Measurements from ENCODE around the gene IRF9. TPM values are rescaled to one million over a fixed set of nuclear protein-coding genes. Genes with fewer than 3 reads are reported as not detected.

Gene IRF9
- total RNA-seq, 4 donors from 2014 or later = 61.3 to 80.1 (median 68.1) TPM

- Histone ChIP-seq H3K4me3 (peak within 1 kb of the TSS; percentile 69 to 92), H3K4me1 (peaks cover 0 to 68% (median 22%) of the 10 kb centered on the region in 3 donors), H3K27ac (peak within 1 kb of the TSS; percentile 78 to 98 (median 91)), H3K9me3 (no peaks in the 10 kb centered on the region), H3K27me3 (no peaks in the 10 kb centered on the region), H3K36me3 (peaks cover 0 to 38% of the 10 kb centered on the region in 2 donors)
- WGBS, 2 donors (ENCODE audit: low coverage in 1 of 2) = 0% methylated on average over 20 of the region's 57 CpGs
- peak; percentile 81 for TF ChIP-seq POLR2AphosphoS5 (IDR thresholded peaks at IDR 0.05)
- TF ChIP-seq POLR2A (IDR thresholded peaks at IDR 0.05) = peak; percentile 25 to 47
- TF ChIP-seq EP300 (IDR thresholded peaks at IDR 0.05) = no peak
- peak; percentile 96 for ATAC-seq
These were observed 13.9 kb upstream of the IRF9 start, which contains the start of gene RNF31 for GRCh38 chr14:24146978-24147760. TSS of gene RNF31 (plus strand) at chr14:24147498. CDS start at chr14:24147699, 201 bp downstream.

GRCh38 chr14:24147761-24148428 is 13.2 kb upstream of the IRF9 start:
- peak overlapping the region; percentile 78 to 98 (median 91) for H3K27ac ChIP-seq
- peaks cover 0 to 61% (median 21%) of the 10 kb centered on the region in 3 donors for H3K4me1 ChIP-seq
- peak overlapping the region; percentile 69 to 92 for H3K4me3 ChIP-seq
- WGBS, 2 donors (ENCODE audit: low coverage in 1 of 2) = 6 to 10% methylated on average over 2 to 9 of the region's 29 CpGs
- no peaks in the 10 kb centered on the region for H3K27me3 ChIP-seq
- no peak for TF ChIP-seq POLR2A (IDR thresholded peaks at IDR 0.05)
- no peak for TF ChIP-seq CTCF (IDR thresholded peaks at IDR 0.05)
- no peak for ATAC-seq
- H3K9me3 ChIP-seq = no peaks in the 10 kb centered on the region
- peaks cover 0 to 46% of the 10 kb centered on the region in 2 donors for H3K36me3 ChIP-seq

- Histone ChIP-seq H3K36me3 (peaks cover 0 to 61% of the 10 kb centered on the region in 2 donors), H3K27me3 (no peaks in the 10 kb centered on the region), H3K27ac (no peak overlapping the region), H3K9me3 (no peaks in the 10 kb centered on the region), H3K4me1 (peaks cover 0 to 50% (median 21%) of the 10 kb centered on the region in 3 donors), H3K4me3 (no peak overlapping the region)
- 100% methylated on average over 1 of the region's 3 CpGs; no CpG with 5 or more reads in 1 of the 2 donors for WGBS, 2 donors (ENCODE audit: low coverage in 1 of 2)
- TF ChIP-seq POLR2AphosphoS5 (IDR thresholded peaks at IDR 0.05) (no peak), CTCF (IDR thresholded peaks at IDR 0.05) (no peak), EP300 (IDR thresholded peaks at IDR 0.05) (no peak), POLR2A (IDR thresholded peaks at IDR 0.05) (no peak)
- ATAC-seq = no peak
These were observed 11.6 kb upstream of the IRF9 start for GRCh38 chr14:24149302-24149969.

GRCh38 chr14:24150061-24150460 is 11.0 kb upstream of the IRF9 start:
- no peak overlapping the region for H3K27ac ChIP-seq
- H3K9me3 ChIP-seq = no peaks in the 10 kb centered on the region
- peaks cover 0 to 46% (median 21%) of the 10 kb centered on the region in 3 donors for H3K4me1 ChIP-seq
- WGBS, 2 donors (ENCODE audit: low coverage in 1 of 2) = 81% methylated on average over 4 of the region's 9 CpGs; no CpG with 5 or more reads in 1 of the 2 donors
- H3K36me3 ChIP-seq = peaks cover 0 to 67% of the 10 kb centered on the region in 2 donors
- H3K27me3 ChIP-seq = no peaks in the 10 kb centered on the region
- no peak for TF ChIP-seq CTCF (IDR thresholded peaks at IDR 0.05)
- no peak for TF ChIP-seq EP300 (IDR thresholded peaks at IDR 0.05)
- no peak for TF ChIP-seq POLR2A (IDR thresholded peaks at IDR 0.05)
- TF ChIP-seq POLR2AphosphoS5 (IDR thresholded peaks at IDR 0.05) = no peak
- ATAC-seq = no peak
- H3K4me3 ChIP-seq = no peak overlapping the region

GRCh38 chr14:24150567-24150966 is 10.5 kb upstream of the IRF9 start:
- 90% methylated on average over 2 of the region's 9 CpGs; no CpG with 5 or more reads in 1 of the 2 donors for WGBS, 2 donors (ENCODE audit: low coverage in 1 of 2)
- Histone ChIP-seq H3K36me3 (peaks cover 0 to 72% of the 10 kb centered on the region in 2 donors), H3K27ac (no peak overlapping the region), H3K9me3 (no peaks in the 10 kb centered on the region), H3K4me1 (peaks cover 0 to 40% (median 16%) of the 10 kb centered on the region in 3 donors), H3K4me3 (no peak overlapping the region), H3K27me3 (no peaks in the 10 kb centered on the region)
- TF ChIP-seq POLR2A (IDR thresholded peaks at IDR 0.05) (no peak), POLR2AphosphoS5 (IDR thresholded peaks at IDR 0.05) (no peak), CTCF (IDR thresholded peaks at IDR 0.05) (no peak), EP300 (IDR thresholded peaks at IDR 0.05) (no peak)
- ATAC-seq = no peak
